NOMO-1 (cell line): ENCODE data around the gene PRCP.
A peak's percentile ranks its signal among the peaks of the same experiment; 100 is the strongest.

ENCODE experiments used
- DNase-seq, 2 experiments: peaks; one replicate each; lab custom pipeline; 2025; ENCODE audit not compliant: unreplicated experiment in 2 of 2; lab: John Stamatoyannopoulos, UW

PRCP gene

DNA sequence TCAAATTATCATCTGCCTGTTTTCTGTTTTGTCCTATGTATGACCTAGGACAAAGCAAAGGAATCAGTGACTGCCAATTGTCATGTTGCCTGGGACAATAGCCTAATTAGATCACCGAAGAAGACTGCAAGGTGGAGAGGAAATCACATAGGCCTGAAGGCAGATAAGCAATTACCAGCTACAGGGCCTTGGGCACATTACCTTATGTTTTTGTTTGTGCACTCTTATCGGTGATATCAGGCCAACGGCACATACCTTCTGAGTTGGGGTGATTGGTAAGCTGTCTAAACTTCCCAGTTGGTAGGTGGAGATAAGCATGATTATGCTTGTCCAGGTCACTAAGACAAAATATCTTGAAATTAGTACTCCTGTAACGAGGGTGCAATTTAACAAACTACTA lies 108.5 kb downstream of the PRCP start:
- no peak for DNase-seq

DNA sequence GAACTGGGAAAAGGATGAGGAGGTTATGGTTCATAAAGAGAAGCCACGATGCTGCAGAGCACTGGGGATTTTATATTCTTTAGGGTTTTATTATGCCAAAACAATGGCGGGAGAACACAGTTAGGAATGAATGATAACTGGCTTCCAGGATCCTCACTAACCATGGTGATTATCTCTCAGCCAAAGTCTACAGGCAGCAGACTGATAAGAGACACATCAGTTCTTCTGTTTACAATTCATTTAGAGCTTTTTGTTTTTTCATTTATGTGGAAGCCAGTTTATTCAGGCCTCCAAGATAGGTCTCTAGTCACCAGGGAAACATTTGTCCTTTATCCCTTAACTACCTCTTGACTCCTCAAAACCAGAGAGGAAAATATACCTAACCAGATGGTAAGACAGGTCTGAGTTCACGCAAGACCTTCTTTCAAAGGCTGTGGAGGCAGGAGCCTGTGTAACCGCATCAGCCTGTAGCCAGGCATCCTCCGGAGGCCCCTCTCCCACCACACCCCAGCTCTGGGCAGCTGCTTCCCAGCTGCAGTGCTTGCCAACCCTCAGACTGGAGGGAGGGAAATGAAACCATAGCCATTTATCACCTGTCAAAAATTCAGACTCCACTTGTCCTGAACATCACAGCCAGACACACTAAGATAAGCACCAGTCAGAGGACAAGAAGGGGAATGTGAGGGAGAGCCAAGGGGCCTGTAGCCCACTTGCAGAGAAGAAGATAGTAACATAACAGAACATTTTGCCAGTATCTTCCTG lies 109.3 kb downstream of the PRCP start:
- DNase-seq, result peak; percentile 35 to 36

DNA sequence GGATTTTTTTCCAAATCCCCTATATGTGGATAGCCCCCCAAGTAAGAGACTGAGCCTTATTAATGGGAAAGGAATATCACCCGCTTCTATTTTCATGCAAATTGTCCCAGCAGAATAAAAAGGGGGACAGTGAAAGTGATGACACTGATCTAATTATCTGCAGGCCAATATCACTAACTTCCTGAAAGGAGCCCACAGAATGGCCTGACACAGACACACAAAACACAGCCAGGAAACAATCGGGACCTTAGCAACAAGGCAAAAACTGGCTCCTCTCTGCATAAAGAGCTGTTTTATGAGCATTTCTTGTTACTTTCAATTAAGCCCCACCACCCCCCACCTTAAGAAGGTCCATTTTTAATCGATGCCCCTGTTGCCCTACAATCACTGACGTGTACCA lies 112.2 kb downstream of the PRCP start:
- DNase-seq, result no peak

DNA sequence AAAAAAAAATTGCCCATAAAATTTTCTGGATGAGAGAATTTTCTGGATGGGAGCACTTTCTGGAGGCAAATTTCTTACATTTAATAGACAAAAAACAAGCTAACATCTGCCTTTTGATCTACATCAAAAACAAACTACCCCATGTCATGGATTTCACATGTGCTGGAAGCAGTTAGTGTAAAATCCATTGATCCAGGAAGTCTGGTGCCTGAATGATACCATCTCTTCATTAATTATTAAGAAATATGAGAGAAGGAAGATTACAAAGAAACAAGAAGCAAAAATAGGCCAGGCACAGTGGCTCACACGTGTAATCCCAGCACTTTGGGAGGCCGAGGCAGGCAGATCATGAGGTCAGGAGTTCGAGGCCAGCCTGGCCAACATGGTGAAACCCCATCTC lies 113.4 kb downstream of the PRCP start:
- DNase-seq, result no peak

DNA sequence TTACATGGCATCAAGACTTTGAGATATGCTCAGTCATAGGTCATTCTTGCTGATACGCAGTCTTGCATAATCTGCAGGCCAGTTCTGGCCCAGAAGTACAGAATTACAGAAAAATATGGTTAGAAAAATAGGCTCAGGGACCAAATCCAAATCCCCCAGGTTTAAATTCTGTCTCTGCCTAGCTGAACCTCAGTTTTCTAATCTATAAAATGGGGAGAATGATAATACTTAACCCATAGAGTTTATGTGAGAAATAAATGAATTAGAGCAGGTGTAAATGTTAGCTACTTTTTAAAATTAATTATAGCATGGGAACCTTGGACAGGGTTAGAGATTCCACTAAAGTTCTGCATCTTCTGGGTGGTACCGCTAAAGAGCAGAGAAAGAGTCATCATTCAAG lies 114.2 kb downstream of the PRCP start:
- no peak for DNase-seq

DNA sequence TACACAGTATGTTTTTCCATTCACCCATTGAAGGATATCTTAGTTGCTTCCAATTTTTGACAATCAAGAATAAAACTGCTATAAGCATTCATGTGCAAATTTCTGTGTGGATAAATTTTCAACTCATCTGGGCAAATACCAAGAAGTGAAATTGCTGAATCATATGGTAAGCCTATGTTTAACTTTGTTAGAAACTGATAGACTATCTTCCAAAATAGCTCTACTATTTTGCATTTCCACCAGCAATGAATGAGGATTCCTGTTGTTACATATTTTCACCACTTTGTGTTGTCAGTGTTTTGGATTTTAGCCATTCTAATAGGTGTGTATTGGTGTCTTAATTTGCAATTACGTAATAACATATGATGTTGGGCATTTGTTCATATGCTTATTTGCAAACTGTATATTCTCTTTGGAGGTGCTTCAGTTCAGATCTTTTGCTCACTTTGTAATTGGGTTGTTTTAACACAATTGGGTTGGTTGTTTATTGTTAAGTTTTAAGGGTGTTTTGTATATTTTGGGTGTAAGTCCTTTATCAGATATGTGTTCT lies 117.3 kb downstream of the PRCP start:
- DNase-seq, result no peak

DNA sequence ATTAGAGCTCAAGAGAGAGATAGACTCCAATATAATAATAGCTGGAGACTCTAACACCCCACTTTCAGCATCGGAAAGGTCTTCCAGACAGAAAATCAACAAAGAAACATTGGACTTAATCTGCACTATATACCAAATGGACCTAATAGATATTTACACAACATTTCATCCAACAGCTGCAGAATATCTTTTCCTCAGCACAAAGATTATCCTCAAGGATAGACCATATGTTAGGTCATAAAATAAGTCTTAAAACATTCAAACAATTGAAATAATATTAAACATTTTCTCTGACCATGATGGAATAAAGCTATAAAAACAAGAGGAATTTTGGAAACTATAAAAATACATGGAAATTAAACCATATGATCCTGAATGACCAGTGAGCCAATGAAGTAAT lies 121.5 kb downstream of the PRCP start:
- no peak for DNase-seq

DNA sequence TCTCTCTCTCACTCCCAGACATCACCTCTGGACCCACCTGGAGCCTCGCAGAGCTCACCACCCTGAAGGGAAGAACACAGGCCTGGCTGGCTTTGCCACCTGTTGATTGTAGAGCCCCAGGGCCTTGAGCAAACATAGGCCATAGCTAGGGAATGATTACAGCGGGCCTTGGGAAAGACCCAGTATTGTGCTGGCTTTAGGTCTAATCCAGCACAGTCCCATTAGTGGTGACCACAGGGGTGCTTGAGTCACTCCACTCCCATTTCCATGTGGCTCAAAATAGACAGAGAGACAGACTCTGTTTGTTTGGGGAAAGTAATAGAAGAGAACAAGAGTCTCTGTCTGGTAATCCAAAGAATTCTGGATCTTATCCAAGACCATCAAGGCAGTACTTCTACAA lies 123.9 kb downstream of the PRCP start:
- DNase-seq, result no peak

DNA sequence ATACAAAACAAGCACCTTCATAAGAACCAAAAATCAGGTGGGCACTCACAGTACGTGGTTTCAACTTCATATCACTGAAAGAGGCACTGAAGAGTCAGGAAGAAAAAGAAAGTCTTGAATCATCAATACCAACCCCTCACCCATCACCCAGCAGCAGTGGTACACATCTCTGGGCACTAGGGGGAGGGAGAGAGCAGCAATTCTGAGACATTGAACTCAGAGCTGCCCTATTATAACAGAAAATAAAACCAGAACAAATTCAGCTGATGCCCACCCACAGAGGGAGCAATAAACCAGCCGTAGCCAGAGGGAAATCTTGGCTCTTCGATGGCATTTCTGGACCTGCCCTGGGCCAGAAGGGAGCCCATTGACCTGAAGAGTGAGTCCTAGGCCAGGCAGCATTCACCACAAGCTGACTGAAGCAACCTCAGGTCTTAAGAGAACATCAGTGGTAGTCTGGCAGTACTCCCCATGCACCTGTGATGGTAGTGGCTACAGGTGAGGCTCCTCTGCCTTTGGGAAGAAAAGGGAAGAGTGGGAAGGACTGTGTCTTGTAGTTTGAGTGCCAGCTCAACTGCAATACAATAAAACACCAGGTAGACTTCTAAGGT lies 124.4 kb downstream of the PRCP start:
- DNase-seq, result peak; percentile 39 to 47

DNA sequence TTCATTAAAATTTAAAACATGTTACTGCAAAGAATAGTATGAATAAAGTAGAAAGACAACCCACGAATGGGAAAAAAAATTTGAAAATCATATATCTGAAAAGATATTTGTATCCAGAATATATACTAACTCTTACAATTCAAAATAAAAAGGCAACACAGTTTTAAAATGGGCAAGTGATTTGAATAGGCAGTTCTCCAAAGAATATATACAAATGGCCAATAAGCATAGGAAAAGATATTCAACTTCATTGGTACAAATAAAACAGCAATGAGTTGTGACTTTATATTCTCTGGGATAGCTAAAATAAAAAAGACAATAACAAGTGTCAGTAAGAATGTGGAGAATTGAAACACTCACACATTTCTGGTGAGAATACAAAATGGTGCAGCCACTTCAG lies 125.0 kb downstream of the PRCP start:
- DNase-seq, result no peak
